ACC112 (cell line): ENCODE data around the gene KCTD7.
"Not testable (repeated sequence)": the region's sequence is repeated elsewhere in the genome, so short reads cannot be mapped to it uniquely, and the experiment has no call there.

ENCODE experiments used
- H2AFZ ChIP-seq: fragments of 200-600 bp; sonication (generic); one replicate; pipeline ENCODE4 v1.6.0; 2017; ENCODE audit warnings: antibody characterized with exemption, low read length; ENCODE audit not compliant: unreplicated experiment
- H3K27ac ChIP-seq: fragments of 200-600 bp; sonication (generic); 2 replicates; pipeline ENCODE4 v1.5.1; 2014; ENCODE audit warnings: low read depth, mild to moderate bottlenecking, antibody characterized with exemption, low read length, moderate library complexity
- H3K27me3 ChIP-seq: fragments of 200-600 bp; sonication (generic); 2 replicates; pipeline ENCODE4 v1.6.1; 2014; ENCODE audit warnings: mild to moderate bottlenecking, antibody characterized with exemption, low read length, moderate library complexity, mixed read lengths; ENCODE audit not compliant: insufficient read depth
- H3K36me3 ChIP-seq: fragments of 200-600 bp; sonication (generic); 2 replicates; pipeline ENCODE4 v1.6.1; 2016; ENCODE audit warnings: mild to moderate bottlenecking, antibody characterized with exemption, low read length, moderate library complexity, mixed read lengths; ENCODE audit not compliant: insufficient read depth
- H3K4me1 ChIP-seq: fragments of 200-600 bp; sonication (generic); one replicate; pipeline ENCODE4 v1.6.1; 2016; ENCODE audit warnings: low read length, mixed read lengths; ENCODE audit not compliant: insufficient read depth, unreplicated experiment, control insufficient read depth
- H3K4me3 ChIP-seq: fragments of 200-600 bp; sonication (generic); 2 replicates; pipeline ENCODE4 v1.5.1; 2014; ENCODE audit warnings: mild to moderate bottlenecking, low read depth, low read length
- H3K79me2 ChIP-seq: fragments of 200-600 bp; sonication (generic); one replicate; pipeline ENCODE4 v1.6.0; 2016; ENCODE audit warnings: low read length; ENCODE audit not compliant: control insufficient read depth, unreplicated experiment, insufficient read depth

The KCTD7 gene

DNA sequence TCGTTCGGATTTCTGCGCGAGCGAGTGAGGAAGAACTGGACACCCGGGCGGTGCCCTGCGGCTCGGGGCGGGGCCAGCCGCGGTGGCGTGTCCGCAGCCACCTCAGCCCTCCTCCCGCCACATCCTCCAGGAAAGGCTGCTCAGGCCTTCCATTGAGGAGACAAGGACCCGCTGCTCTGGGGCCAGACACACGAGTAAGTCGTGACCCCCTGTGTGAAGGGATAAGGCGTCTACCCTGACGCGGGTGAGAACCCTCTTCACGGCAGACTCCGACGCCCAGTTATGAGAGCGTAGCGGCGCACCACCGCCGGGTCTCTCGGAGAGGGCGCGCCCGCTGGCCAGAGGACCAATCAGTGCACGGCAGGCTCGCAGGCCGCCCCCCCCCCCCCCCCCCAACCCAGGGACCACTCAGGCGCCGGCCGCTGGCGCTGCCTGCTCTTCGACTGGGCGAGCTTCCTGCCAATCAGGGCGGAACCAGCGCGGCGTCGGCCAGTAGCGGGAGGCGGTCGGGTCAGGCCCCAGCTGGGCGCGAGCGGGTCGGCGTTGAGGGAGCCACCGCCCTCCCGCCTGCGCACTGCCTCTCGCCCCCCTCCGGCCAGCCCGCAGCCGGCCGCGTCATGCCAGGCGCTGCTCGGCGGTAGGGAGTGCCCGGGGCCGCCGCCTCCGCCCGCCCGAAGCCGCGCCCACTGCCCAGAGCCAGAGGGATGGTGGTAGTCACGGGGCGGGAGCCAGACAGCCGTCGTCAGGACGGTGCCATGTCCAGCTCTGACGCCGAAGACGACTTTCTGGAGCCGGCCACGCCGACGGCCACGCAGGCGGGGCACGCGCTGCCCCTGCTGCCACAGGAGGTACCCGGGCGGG, at the start of gene KCTD7:
TSS of gene KCTD7 (plus strand) at position 521 of the 861 bp plus-strand sequence. CDS start at position 705, 184 bp downstream.
- peaks cover 21% of the 10 kb centered on the region for H3K79me2 ChIP-seq
- H3K4me1 ChIP-seq: peaks cover 23% of the 10 kb centered on the region
- H3K4me3 ChIP-seq: peak within 1 kb of the TSS; percentile 94
- H3K27ac ChIP-seq: peak within 1 kb of the TSS; percentile 99
- no peaks in the 10 kb centered on the region for H3K27me3 ChIP-seq
- H2AFZ ChIP-seq: peak within 1 kb of the TSS; percentile 84
- H3K36me3 ChIP-seq: no peaks in the 10 kb centered on the region

DNA sequence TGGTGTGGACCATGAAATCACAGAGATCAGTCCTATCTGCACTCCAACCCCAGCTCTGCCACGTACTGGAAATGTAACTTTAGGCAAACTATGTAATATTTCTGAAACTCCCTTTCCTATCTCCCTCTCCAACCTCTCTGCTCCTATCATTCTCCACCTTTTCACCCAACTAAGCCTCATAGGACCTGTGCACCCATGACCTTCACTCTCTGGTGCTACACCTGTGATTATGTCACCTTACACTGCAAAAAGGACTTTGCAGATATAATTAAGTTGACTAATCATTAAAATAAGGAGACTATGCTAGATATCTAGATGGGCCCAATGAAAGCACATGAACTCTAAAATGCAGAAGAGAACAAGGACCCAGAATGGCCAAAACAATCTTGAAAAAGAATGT, 48.3 kb upstream of the KCTD7 start:
- not testable (repeated sequence) for H3K4me3 ChIP-seq, H3K4me1 ChIP-seq, H2AFZ ChIP-seq, H3K27ac ChIP-seq, H3K27me3 ChIP-seq
- Histone ChIP-seq H3K79me2 (peaks cover 94% of the 10 kb centered on the region), H3K36me3 (peaks cover 12% of the 10 kb centered on the region)

DNA sequence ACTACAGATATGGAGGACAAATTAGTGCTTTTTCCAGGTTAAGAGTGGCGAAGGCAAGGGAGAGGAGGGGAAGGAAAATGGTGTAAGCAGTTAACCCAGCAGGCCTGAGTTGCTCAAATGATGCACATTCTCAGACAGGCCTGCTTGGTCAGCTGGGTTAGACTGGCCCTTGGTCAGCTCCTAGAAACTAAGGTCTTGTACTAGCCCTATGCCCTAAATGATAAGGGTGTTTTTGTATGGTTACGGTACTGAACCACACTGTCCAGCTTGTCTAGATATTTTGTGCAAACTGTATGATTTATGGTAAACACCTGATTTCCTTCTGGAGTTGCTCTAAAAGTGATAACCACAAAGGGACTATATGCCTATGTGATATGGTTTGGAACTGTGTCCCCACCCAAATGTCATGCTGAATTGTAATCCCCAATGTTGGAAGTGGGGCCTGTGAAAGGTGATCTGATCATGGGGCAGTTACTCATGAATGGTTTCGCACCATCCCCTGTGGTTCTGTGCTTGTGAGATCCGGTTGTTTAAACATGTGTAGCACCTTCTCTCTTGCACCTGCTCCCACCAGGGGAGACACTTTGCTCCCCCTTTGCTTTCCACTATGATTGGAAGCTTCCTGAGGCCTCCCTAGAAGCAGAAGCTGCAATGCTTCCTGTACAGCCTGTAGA, 45.7 kb upstream of the KCTD7 start:
- not testable (repeated sequence) for H3K27ac ChIP-seq, H3K36me3 ChIP-seq

DNA sequence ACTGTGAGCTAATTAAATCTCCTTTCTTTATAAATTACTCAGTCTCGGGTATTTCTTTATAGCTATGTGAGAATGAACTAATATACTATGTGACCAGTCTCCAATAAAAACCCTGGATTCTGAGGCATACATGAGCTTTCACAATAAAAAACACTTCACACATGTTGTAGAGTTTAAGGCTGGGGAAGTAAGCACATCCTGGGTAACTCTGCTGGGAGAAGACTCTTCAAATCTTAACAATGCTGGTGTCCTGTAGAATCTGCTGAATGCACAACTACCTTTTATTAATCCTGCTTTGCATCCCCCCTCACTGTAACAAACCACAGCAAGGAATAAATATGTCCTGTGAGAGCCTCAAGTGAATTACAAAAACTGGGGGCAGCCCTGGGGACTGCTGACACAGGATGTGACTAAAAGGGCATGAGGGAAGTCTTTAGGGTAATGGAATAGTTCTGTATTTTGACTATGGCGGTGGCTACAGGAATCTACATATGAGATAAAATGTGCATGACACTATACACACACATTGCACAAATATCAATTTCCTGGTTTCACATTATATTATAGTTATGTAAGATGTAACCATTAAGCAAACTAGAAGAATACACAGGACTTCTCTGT, 45.1 kb upstream of the KCTD7 start:
- Histone ChIP-seq H3K27me3 (no peaks in the 10 kb centered on the region), H3K79me2 (peaks cover 95% of the 10 kb centered on the region), H3K27ac (no peak overlapping the region), H3K4me1 (no peaks in the 10 kb centered on the region), H3K36me3 (peaks cover 8% of the 10 kb centered on the region), H3K4me3 (no peak overlapping the region), H2AFZ (no peak overlapping the region)

More for the DNA sequence above, 45.7 kb upstream of the KCTD7 start:
- H3K27me3 ChIP-seq, H3K4me1 ChIP-seq, H3K4me3 ChIP-seq, H2AFZ ChIP-seq: not testable (repeated sequence)
- H3K79me2 ChIP-seq: peaks cover 94% of the 10 kb centered on the region

DNA sequence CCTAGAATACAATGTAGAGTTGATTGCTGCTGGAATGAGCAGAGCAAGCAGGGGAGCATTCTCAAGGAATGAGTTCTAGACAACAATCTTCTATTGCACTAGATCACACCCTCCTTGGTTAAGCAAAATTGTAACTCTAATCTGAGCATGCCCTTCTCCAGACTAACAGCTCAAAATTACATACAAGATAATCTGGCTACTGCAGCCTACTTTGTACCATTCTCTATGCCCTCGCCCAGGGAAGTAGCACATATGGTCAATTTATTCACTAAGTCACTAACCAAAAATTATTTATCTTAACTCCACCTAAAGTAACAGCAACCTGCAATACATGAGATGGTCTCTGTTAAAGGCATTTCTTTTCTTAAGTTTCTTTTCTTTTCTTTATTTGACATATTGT, 42.5 kb upstream of the KCTD7 start:
- no peak overlapping the region for H3K4me3 ChIP-seq
- peaks cover 8% of the 10 kb centered on the region for H3K36me3 ChIP-seq
- H3K4me1 ChIP-seq: peaks cover 2% of the 10 kb centered on the region
- H2AFZ ChIP-seq: no peak overlapping the region
- peaks cover 99% of the 10 kb centered on the region for H3K79me2 ChIP-seq
- H3K27me3 ChIP-seq: no peaks in the 10 kb centered on the region
- H3K27ac ChIP-seq: no peak overlapping the region

DNA sequence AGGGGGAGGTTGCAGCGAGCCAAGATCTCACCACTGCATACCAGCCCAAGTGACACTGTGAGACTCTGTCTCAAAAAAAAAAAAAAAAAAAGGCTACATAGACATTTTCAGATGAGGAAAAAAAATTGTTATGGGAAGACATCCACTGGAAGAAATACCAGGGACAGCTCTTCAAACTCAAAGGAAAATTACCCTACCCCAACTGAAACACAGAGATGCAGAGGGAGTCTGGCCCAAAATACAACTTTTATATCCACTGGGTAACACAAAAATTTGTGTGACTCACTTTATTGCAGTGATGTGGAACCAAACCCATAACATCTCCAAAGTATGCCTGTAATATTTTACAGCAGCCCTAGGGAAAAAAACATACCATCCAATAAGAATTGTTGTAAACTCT, 40.5 kb upstream of the KCTD7 start:
- H3K4me1 ChIP-seq: peaks cover 10% of the 10 kb centered on the region
- peaks cover 92% of the 10 kb centered on the region for H3K79me2 ChIP-seq
- not testable (repeated sequence) for H3K36me3 ChIP-seq, H3K27ac ChIP-seq, H3K4me3 ChIP-seq, H2AFZ ChIP-seq, H3K27me3 ChIP-seq

DNA sequence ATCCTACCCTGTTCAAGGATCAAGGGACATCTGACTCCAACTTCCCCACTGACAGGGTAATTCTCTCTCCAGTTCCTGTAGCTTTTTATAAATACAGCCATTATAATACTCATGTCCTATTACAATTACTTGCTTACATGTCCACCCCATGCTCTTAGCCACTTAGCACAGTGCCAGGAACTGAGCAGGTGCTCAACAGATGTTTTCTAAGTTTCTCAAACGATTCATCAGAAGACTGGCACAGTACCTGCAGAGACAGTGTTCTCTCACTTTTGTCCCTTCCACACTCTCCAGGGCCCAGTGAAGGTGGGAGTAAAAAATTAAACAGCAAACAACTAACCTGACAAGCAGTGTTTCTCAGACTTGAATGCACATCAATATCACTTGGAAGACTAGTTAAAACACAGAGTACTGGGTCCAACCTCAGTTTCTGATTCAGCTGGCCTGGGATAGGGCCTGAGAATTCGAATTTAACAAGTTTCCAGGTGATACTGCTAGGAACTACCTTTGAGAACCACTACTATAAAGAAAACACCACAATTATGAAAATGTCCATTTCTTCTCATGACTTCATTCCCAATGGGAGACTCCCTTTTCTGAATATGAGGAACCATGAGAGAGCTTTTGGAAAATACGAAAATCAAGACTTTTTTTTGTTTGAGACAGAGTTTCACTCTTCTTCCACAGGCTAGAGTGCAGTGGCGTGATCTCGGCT, 39.7 kb upstream of the KCTD7 start:
- not testable (repeated sequence) for H3K27me3 ChIP-seq, H3K27ac ChIP-seq, H3K4me3 ChIP-seq, H2AFZ ChIP-seq, H3K36me3 ChIP-seq
- Histone ChIP-seq H3K4me1 (peaks cover 10% of the 10 kb centered on the region), H3K79me2 (peaks cover 84% of the 10 kb centered on the region)

DNA sequence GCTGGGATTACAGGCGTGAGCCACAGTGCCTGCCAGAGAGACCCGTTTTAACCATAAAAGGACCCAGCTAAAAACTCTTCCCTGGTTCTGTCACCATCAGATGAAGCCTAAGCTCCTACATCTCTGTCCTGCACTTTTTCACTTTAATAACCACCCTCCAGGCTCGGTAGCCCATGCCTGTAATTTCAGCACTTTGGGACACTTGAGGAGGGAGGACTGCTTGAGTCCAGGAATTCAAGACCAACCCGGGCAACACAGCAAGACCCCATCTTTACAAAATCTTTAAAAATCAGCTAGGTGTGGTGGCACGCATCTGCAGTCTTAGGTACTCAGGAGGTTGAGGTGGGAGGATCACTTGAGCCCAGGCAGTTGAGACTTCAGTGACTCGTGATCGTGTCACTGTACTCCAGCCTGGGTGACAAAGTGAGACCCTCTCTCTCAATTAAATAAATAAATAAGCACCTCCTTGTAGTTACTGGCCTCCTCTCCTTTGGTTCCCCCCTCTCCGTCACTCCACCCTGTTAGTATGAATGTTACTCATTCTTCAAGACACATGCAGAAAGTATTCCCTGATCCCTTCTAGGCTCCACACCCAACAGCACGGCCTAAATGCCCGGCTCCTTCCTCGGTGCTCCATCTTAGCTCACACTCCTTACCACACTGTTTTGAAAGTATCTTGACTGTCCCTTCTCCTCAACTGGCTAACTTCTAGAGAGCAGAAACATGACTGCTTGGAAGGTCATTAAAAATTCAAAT, 38.2 kb upstream of the KCTD7 start:
- not testable (repeated sequence) for H2AFZ ChIP-seq, H3K27me3 ChIP-seq, H3K36me3 ChIP-seq
- Histone ChIP-seq H3K4me1 (peaks cover 10% of the 10 kb centered on the region), H3K27ac (peak overlapping the region; percentile 81), H3K4me3 (peak overlapping the region; percentile 86), H3K79me2 (peaks cover 70% of the 10 kb centered on the region)

DNA sequence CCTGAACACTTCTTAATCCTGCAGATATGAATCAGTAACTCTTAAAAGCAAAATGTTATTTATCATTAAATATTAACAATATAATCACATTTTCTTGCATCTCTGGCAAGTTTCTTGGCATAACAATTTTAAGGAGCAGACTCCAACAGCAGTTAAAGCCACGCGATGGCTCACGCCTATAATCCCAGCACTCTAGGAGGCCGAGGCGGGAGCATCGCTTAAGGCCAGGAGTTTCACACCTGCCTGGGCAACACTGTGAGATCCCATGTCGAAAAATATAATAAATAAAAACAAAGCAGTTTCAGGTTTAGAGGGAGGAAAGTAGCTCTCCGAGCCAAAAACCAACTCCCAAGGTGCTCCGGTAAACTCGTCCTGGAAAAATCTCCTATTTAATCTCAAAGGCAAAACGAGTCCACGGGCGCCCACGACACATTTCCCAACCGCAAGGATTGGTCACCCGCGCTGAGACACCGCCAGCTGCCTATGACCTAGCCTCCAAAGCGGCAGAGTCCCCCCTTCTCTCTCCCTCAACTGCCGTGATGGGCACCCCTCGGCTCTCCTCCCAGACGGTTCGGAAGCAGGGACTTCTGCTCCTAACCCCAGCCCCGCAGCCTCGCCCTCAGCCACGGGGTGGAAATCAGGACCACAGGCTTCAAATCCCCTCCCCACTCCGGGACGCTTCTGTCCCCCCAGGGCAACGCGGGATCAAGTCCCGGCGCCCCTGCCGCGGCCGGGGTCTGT, 37.5 kb upstream of the KCTD7 start:
- H3K36me3 ChIP-seq, H2AFZ ChIP-seq, H3K27me3 ChIP-seq: not testable (repeated sequence)
- Histone ChIP-seq H3K79me2 (peaks cover 62% of the 10 kb centered on the region), H3K27ac (peak overlapping the region; percentile 81), H3K4me3 (peak overlapping the region; percentile 86), H3K4me1 (peaks cover 10% of the 10 kb centered on the region)
